NCI-H128 (cell line): ENCODE results near the gene FBLN5.

Experiments
- DNase-seq: peaks from one replicate; lab custom pipeline; 2025; ENCODE audit not compliant: unreplicated experiment; lab: John Stamatoyannopoulos, UW

Gene FBLN5

GRCh38 chr14:91946622-91947474 is 646 bp downstream of the FBLN5 start:
- DNase-seq, result no peak

- no peak for DNase-seq
Observed at GRCh38 chr14:91945751-91946621, 1.5 kb downstream of the FBLN5 start.

- no peak for DNase-seq
Observed at GRCh38 chr14:91942946-91943345, 4.5 kb downstream of the FBLN5 start.

- DNase-seq, result no peak
Observed at GRCh38 chr14:91942128-91942527, 5.4 kb downstream of the FBLN5 start.

- DNase-seq, result no peak
Observed at GRCh38 chr14:91940209-91940608, 7.3 kb downstream of the FBLN5 start.

- no peak for DNase-seq
Observed at GRCh38 chr14:91935586-91935985, 11.9 kb downstream of the FBLN5 start.

- no peak for DNase-seq
Observed at GRCh38 chr14:91934554-91935285, 12.8 kb downstream of the FBLN5 start.

GRCh38 chr14:91931478-91932088 is 15.9 kb downstream of the FBLN5 start:
- DNase-seq, result no peak

GRCh38 chr14:91929700-91930099 is 17.8 kb downstream of the FBLN5 start:
- no peak for DNase-seq

GRCh38 chr14:91927800-91928199 is 19.7 kb downstream of the FBLN5 start:
- DNase-seq, result no peak

- DNase-seq, result no peak
Observed at GRCh38 chr14:91927191-91927590, 20.3 kb downstream of the FBLN5 start.

- DNase-seq, result no peak
Observed at GRCh38 chr14:91926131-91926890, 21.2 kb downstream of the FBLN5 start.

- no peak for DNase-seq
Observed at GRCh38 chr14:91925727-91926121, 21.8 kb downstream of the FBLN5 start.

- DNase-seq, result no peak
Observed at GRCh38 chr14:91925001-91925726, 22.3 kb downstream of the FBLN5 start.

- DNase-seq, result no peak
Observed at GRCh38 chr14:91920526-91920925, 27.0 kb downstream of the FBLN5 start.

- no peak for DNase-seq
Observed at GRCh38 chr14:91919814-91920213, 27.7 kb downstream of the FBLN5 start.

- no peak for DNase-seq
Observed at GRCh38 chr14:91918186-91918883, 29.2 kb downstream of the FBLN5 start.

- no peak for DNase-seq
Observed at GRCh38 chr14:91912035-91912434, 35.5 kb downstream of the FBLN5 start.

GRCh38 chr14:91911474-91912032 is 35.9 kb downstream of the FBLN5 start:
- DNase-seq, result peak; percentile 4
